ENCODE data around the gene HOXB13. TPM values are rescaled to one million over a fixed set of nuclear protein-coding genes. Genes with fewer than 3 reads are reported as not detected.

Gene HOXB13
- total and polyA plus RNA-seq, 2 experiments from 2014 or later = not detected

DNA sequence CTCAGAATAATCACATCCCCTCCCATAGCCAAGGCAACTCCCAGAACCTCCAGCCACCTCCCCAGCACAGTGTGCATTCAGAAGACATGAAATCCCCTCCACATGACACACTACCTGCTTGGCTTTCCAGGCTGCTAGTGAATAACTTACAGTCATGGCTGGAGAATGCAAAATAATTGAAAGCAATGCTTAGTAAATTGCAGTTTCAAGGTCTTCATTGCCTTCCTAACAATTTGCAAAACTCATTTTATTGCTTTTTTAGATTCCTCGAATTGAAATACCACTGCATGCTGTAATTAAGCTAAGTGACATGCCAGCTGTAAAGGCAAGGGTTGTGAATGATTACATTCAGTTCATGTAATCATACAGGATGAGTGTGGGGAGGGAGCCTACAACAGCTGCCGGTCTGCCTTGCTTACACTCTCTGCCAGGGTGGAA, 29.0 kb upstream of the HOXB13 start:
- no peak overlapping the region for H2AFZ ChIP-seq
- H3K79me2 ChIP-seq (ENCODE audit: insufficient read depth) = no peaks in the 10 kb centered on the region
- H3K9me2 ChIP-seq (ENCODE audit: insufficient read depth) = no peaks in the 10 kb centered on the region
- H3K36me3 ChIP-seq (ENCODE audit: low read depth) = no peaks in the 10 kb centered on the region
- no peak overlapping the region for H3K9ac ChIP-seq
- H3K4me2 ChIP-seq (ENCODE audit: unreplicated experiment) = no peak overlapping the region
- no peak overlapping the region for H3K27ac ChIP-seq
- H3K9me3 ChIP-seq (ENCODE audit: low read depth) = no peaks in the 10 kb centered on the region
- no peak for TF ChIP-seq EZH2phosphoT487 (IDR thresholded peaks at IDR 0.05; ENCODE audit: insufficient read depth, low read depth)
- no peak for TF ChIP-seq EZH2 (IDR thresholded peaks at IDR 0.05; ENCODE audit: insufficient read depth, poor library complexity, severe bottlenecking)
- H3K27me3 ChIP-seq (replicated peaks; ENCODE audit: insufficient read depth) = peaks cover 78% of the 10 kb centered on the region
- H3K4me1 ChIP-seq (ENCODE audit: insufficient read depth) = peaks cover 6% of the 10 kb centered on the region; the same call in 1 of the 2 replicates
- in situ Hi-C loops (cut with MboI) = no loop called here
- 33 to 35% methylated on average over 2 of the region's 2 CpGs for WGBS, 2 experiments (ENCODE audit: low coverage in 1 of 2, low lambda C conversion rate in 2 of 2, missing lambda C conversion rate in 2 of 2)
- no peaks in the 10 kb centered on the region for H4K20me1 ChIP-seq (ENCODE audit: insufficient read depth)
- DNase-seq = peak; percentile 32
- H3K4me3 ChIP-seq = no peak overlapping the region
- H3F3A ChIP-seq (ENCODE audit: insufficient read depth) = no peaks in the 10 kb centered on the region

DNA sequence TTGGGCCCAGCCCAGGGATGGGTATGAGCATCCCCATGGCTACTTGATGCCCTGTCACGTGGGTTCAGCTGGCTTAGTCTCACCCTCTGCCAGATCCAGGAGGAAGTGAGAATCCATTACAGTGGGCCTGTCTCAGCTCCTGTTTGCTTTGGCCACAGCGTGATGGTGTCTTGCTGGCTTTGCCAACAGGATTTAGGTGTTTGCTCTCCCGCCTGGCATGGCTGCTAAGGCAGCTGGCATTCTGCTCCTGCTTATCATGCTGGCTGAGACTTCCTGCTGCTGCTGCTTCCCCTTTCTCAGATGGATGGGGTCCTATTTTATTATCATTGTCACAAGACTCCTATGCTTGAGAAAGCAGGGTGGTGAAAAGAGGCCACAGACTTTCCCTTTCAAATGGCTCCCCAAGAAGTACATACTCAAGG, 28.3 kb upstream of the HOXB13 start:
- Histone ChIP-seq H3K79me2 (ENCODE audit: insufficient read depth) (no peaks in the 10 kb centered on the region), H2AFZ (no peak overlapping the region), H3K9me2 (ENCODE audit: insufficient read depth) (no peaks in the 10 kb centered on the region), H3K27me3 (replicated peaks; ENCODE audit: insufficient read depth) (peaks cover 80% of the 10 kb centered on the region), H3K4me3 (no peak overlapping the region), H3K4me2 (ENCODE audit: unreplicated experiment) (no peak overlapping the region), H3K4me1 (ENCODE audit: insufficient read depth) (peaks cover 6% of the 10 kb centered on the region; the same call in 1 of the 2 replicates), H3K9ac (no peak overlapping the region), H4K20me1 (ENCODE audit: insufficient read depth) (no peaks in the 10 kb centered on the region), H3F3A (ENCODE audit: insufficient read depth) (no peaks in the 10 kb centered on the region), H3K36me3 (ENCODE audit: low read depth) (no peaks in the 10 kb centered on the region), H3K9me3 (ENCODE audit: low read depth) (no peaks in the 10 kb centered on the region), H3K27ac (no peak overlapping the region)
- DNase-seq = no peak
- TF ChIP-seq EZH2phosphoT487 (IDR thresholded peaks at IDR 0.05; ENCODE audit: insufficient read depth, low read depth) (no peak), EZH2 (IDR thresholded peaks at IDR 0.05; ENCODE audit: insufficient read depth, poor library complexity, severe bottlenecking) (no peak)
- in situ Hi-C loops (cut with MboI) = no loop called here
- 32 to 38% methylated on average over 3 of the region's 3 CpGs for WGBS, 2 experiments (ENCODE audit: low coverage in 1 of 2, low lambda C conversion rate in 2 of 2, missing lambda C conversion rate in 2 of 2)

DNA sequence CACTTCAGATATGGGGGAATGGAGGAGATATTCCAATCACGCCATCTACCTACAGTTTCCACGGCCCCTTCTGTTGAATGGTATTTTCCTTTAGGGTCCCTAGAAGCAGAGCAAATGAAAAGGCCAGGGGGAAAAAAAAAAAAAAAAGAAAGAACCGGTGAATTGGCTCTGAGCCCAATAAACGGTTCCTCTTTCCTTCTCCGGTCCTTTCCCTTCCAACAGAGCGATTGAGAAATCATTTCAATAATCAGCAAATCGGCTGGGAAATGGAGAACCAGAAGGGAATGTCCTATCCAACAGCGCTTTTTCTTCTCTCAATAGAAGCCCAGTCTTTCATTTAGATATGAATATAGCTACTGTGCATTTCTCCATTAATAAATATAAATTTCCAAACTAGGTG, 26.8 kb upstream of the HOXB13 start:
- H3K79me2 ChIP-seq (ENCODE audit: insufficient read depth) = no peaks in the 10 kb centered on the region
- no peaks in the 10 kb centered on the region for H3K9me3 ChIP-seq (ENCODE audit: low read depth)
- no peaks in the 10 kb centered on the region for H3K9me2 ChIP-seq (ENCODE audit: insufficient read depth)
- DNase-seq = no peak
- H3K9ac ChIP-seq = no peak overlapping the region
- in situ Hi-C loops (cut with MboI) = no loop called here
- TF ChIP-seq EZH2 (IDR thresholded peaks at IDR 0.05; ENCODE audit: insufficient read depth, poor library complexity, severe bottlenecking) = no peak
- no peak for TF ChIP-seq EZH2phosphoT487 (IDR thresholded peaks at IDR 0.05; ENCODE audit: insufficient read depth, low read depth)
- H2AFZ ChIP-seq = no peak overlapping the region
- H3K36me3 ChIP-seq (ENCODE audit: low read depth) = no peaks in the 10 kb centered on the region
- 20 to 24% methylated on average over 8 of the region's 8 CpGs for WGBS, 2 experiments (ENCODE audit: low coverage in 1 of 2, low lambda C conversion rate in 2 of 2, missing lambda C conversion rate in 2 of 2)
- H3K4me1 ChIP-seq (ENCODE audit: insufficient read depth) = peaks cover 6% of the 10 kb centered on the region; the same call in 1 of the 2 replicates
- H3K4me3 ChIP-seq = no peak overlapping the region
- H3K27ac ChIP-seq = no peak overlapping the region
- no peaks in the 10 kb centered on the region for H3F3A ChIP-seq (ENCODE audit: insufficient read depth)
- H3K27me3 ChIP-seq (replicated peaks; ENCODE audit: insufficient read depth) = peaks cover 82% of the 10 kb centered on the region
- no peak overlapping the region for H3K4me2 ChIP-seq (ENCODE audit: unreplicated experiment)
- no peaks in the 10 kb centered on the region for H4K20me1 ChIP-seq (ENCODE audit: insufficient read depth)

DNA sequence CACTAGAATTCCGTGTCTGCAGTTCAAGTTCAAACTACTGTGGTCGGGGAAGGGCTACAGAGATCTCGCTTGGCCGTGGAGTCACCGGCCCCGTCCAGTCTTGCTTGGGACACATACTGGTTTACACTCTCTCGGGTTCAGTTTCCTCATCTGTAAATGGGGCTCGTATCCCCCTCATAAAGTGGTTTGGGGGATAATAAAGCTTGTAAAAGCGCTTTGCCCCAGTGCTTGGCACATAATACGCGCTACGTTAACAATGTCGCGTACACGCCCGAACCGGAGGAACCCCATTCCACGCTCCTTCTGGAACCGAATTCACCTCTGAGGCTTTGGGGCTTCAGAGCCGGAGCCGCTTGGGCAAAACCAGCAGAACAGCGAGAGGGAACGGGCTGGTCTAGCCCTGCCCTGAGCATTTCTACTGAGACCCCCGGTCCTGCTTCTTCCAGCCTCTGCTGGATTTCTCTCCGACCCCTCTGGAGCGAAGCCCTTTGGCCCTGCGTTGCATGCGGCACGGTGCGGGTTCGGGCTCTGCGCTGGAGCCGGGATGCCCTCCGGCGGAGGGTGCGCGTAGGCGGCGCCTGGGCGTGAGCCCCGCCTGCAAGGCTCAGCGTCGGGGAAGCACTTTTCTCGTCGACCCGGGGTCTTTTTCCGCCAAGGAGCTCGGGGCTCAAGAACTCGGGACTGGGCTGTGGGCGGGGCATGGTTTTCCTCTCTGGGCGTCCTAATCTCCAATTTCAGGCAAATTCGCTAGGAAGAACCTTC, 26.1 kb upstream of the HOXB13 start:
- Histone ChIP-seq H3K9ac (no peak overlapping the region), H3K4me1 (ENCODE audit: insufficient read depth) (peaks cover 6% of the 10 kb centered on the region; the same call in 1 of the 2 replicates), H3K4me3 (0 out of 2 replicates have a peak overlapping the region, but pooled peaks have one; percentile 9), H3K27me3 (replicated peaks; ENCODE audit: insufficient read depth) (peaks cover 86% of the 10 kb centered on the region), H3K27ac (no peak overlapping the region), H3K36me3 (ENCODE audit: low read depth) (no peaks in the 10 kb centered on the region), H3K4me2 (ENCODE audit: unreplicated experiment) (no peak overlapping the region), H3K9me2 (ENCODE audit: insufficient read depth) (no peaks in the 10 kb centered on the region), H3F3A (ENCODE audit: insufficient read depth) (no peaks in the 10 kb centered on the region), H3K79me2 (ENCODE audit: insufficient read depth) (no peaks in the 10 kb centered on the region), H4K20me1 (ENCODE audit: insufficient read depth) (no peaks in the 10 kb centered on the region), H3K9me3 (ENCODE audit: low read depth) (no peaks in the 10 kb centered on the region), H2AFZ (no peak overlapping the region)
- TF ChIP-seq EZH2 (IDR thresholded peaks at IDR 0.05; ENCODE audit: insufficient read depth, poor library complexity, severe bottlenecking) = peak; percentile 94
- TF ChIP-seq EZH2phosphoT487 (IDR thresholded peaks at IDR 0.05; ENCODE audit: insufficient read depth, low read depth) = no peak
- in situ Hi-C loops (cut with MboI) = no loop called here
- 7 to 9% methylated on average over 52 of the region's 52 CpGs for WGBS, 2 experiments (ENCODE audit: low coverage in 1 of 2, low lambda C conversion rate in 2 of 2, missing lambda C conversion rate in 2 of 2)
- DNase-seq = no peak
